Stimulated activated CD4-positive, alpha-beta T cell treated with anti-CD3 and anti-CD28 coated beads, Interleukin-2, amount 100 ng/mL, for 48 hours (primary cell): ENCODE measurements around the gene TMEM234.
A peak's percentile ranks its signal among the peaks of the same experiment; 100 is the strongest.
"Not testable (repeated sequence)": the region's sequence is repeated elsewhere in the genome, so short reads cannot be mapped to it uniquely, and the experiment has no call there.

ENCODE experiments used
- DNase-seq, 2 donors: peaks; one replicate each; pipeline ENCODE4 v3.0.0-alpha.2; 2020

Gene TMEM234

GRCh38 chr1:32221980-32222755, at the start of gene TMEM234, which contains the start of gene EIF3I:
TMEM234 (minus strand) TSS chr1:32222353; CDS start chr1:32222322, 31 bp downstream.
EIF3I (plus strand) TSS chr1:32222407; CDS start chr1:32222442, 35 bp downstream.
- DNase-seq: peak; percentile 80 to 89

GRCh38 chr1:32269744-32270143, 47.6 kb upstream of the TMEM234 start:
- DNase-seq: no peak

- no peak for DNase-seq
Measured at GRCh38 chr1:32266921-32267591, 44.9 kb upstream of the TMEM234 start.

- no peak for DNase-seq
Measured at GRCh38 chr1:32265846-32266245, 43.7 kb upstream of the TMEM234 start.

- DNase-seq: no peak
Measured at GRCh38 chr1:32263744-32264143, 41.6 kb upstream of the TMEM234 start.

GRCh38 chr1:32263236-32263593, 41.1 kb upstream of the TMEM234 start:
- not testable (repeated sequence) for DNase-seq

GRCh38 chr1:32257227-32257508, 35.0 kb upstream of the TMEM234 start:
- DNase-seq: no peak

- DNase-seq: no peak
Measured at GRCh38 chr1:32256473-32257226, 34.5 kb upstream of the TMEM234 start.

GRCh38 chr1:32255072-32256071, 33.2 kb upstream of the TMEM234 start:
- no peak for DNase-seq

GRCh38 chr1:32250893-32251716, 29.0 kb upstream of the TMEM234 start, which contains the start of gene LCK:
LCK (plus strand) TSS chr1:32251265; CDS start chr1:32274330, 23,065 bp downstream.
- DNase-seq: peak; percentile 59 to 69

- DNase-seq: peak; percentile 60 to 63
Measured at GRCh38 chr1:32249831-32250525, 27.8 kb upstream of the TMEM234 start.

- peak; percentile 86 to 87 for DNase-seq
Measured at GRCh38 chr1:32247983-32248889, 26.1 kb upstream of the TMEM234 start.

GRCh38 chr1:32247452-32247851, 25.3 kb upstream of the TMEM234 start:
- no peak for DNase-seq

- DNase-seq: no peak
Measured at GRCh38 chr1:32246888-32247273, 24.7 kb upstream of the TMEM234 start, which contains the start of gene FAM167B. FAM167B (plus strand) TSS chr1:32247222; CDS start chr1:32247422, 200 bp downstream.

GRCh38 chr1:32242341-32242851, 20.2 kb upstream of the TMEM234 start:
- no peak for DNase-seq

- no peak for DNase-seq
Measured at GRCh38 chr1:32241001-32241763, 19.0 kb upstream of the TMEM234 start.

- peak in 1 of 2 donors; percentile 35 for DNase-seq
Measured at GRCh38 chr1:32240140-32240951, 18.2 kb upstream of the TMEM234 start.

- no peak for DNase-seq
Measured at GRCh38 chr1:32239790-32240139, 17.6 kb upstream of the TMEM234 start.
